ENCODE data around the gene KAT8.

Gene KAT8

GRCh38 chr16:31108794-31109558 is 8.5 kb upstream of the KAT8 start:
- no peak for DNase-seq

- DNase-seq: no peak
These were observed 7.8 kb upstream of the KAT8 start for GRCh38 chr16:31109622-31110021.

GRCh38 chr16:31110106-31111034 is 7.1 kb upstream of the KAT8 start:
- DNase-seq: no peak

- no peak for DNase-seq
These were observed 5.5 kb upstream of the KAT8 start for GRCh38 chr16:31111881-31112466.

- no peak for DNase-seq
These were observed 4.8 kb upstream of the KAT8 start for GRCh38 chr16:31112711-31113110.

- no peak for DNase-seq
These were observed 4.0 kb upstream of the KAT8 start for GRCh38 chr16:31113121-31114120.

- no peak for DNase-seq
These were observed 3.0 kb upstream of the KAT8 start for GRCh38 chr16:31114468-31114867.

GRCh38 chr16:31118223-31119155 is 1.0 kb downstream of the KAT8 start:
- no peak for DNase-seq

- DNase-seq: no peak
These were observed 2.7 kb downstream of the KAT8 start for GRCh38 chr16:31120129-31120528.

- DNase-seq: no peak
These were observed 8.4 kb downstream of the KAT8 start for GRCh38 chr16:31125844-31126243.

GRCh38 chr16:31127182-31127581 is 9.7 kb downstream of the KAT8 start:
- no peak for DNase-seq

GRCh38 chr16:31128711-31129567 is 11.5 kb downstream of the KAT8 start:
- no peak for DNase-seq

- DNase-seq: no peak
These were observed 12.3 kb downstream of the KAT8 start for GRCh38 chr16:31129568-31130335.

GRCh38 chr16:31130336-31130891 is 12.9 kb downstream of the KAT8 start:
- no peak for DNase-seq

- no peak for DNase-seq
These were observed 13.4 kb downstream of the KAT8 start for GRCh38 chr16:31130899-31131298.

GRCh38 chr16:31131416-31131815 is 14.0 kb downstream of the KAT8 start:
- no peak for DNase-seq

GRCh38 chr16:31131841-31132271 is 14.4 kb downstream of the KAT8 start:
- DNase-seq: no peak

GRCh38 chr16:31132303-31132979 is 15.0 kb downstream of the KAT8 start:
- no peak for DNase-seq
